Body of pancreas (tissue), 4 donors: ENCODE measurements around the gene CBX4.

Source experiments
- CTCF ChIP-seq, 7 experiments: fragments of 450-650 bp in 4 of 7; fragments of 200-600 bp in 3 of 7; sonication (generic) in 3 of 7; IDR thresholded peaks; one replicate each; pipeline ENCODE4 v1.5.1; 2016 to 2019; ENCODE audit warnings: antibody characterized with exemption in 7 of 7
- POLR2A ChIP-seq, 3 donors: fragments of 450-650 bp; IDR thresholded peaks; one replicate each; pipeline ENCODE4 v1.6.1; 2016; ENCODE audit warnings: antibody characterized with exemption in 3 of 3, mild to moderate bottlenecking in 2 of 3

- no peak for TF ChIP-seq CTCF (IDR thresholded peaks at IDR 0.05)
- TF ChIP-seq POLR2A (IDR thresholded peaks at IDR 0.05) = no peak
These were observed 3.6 kb upstream of the CBX4 start for GRCh38 chr17:79842656-79843473.
